CD4-positive, alpha-beta T cell treated with Interferon gamma for 1 hour (primary cell): ENCODE results near the gene CACNA1I.

ENCODE experiments used
- DNase-seq: peaks from one replicate; pipeline ENCODE4 v3.0.0-alpha.2; 2020

The CACNA1I gene

GRCh38 chr22:39678862-39679490 is 108.4 kb downstream of the CACNA1I start:
- no peak for DNase-seq

DNA sequence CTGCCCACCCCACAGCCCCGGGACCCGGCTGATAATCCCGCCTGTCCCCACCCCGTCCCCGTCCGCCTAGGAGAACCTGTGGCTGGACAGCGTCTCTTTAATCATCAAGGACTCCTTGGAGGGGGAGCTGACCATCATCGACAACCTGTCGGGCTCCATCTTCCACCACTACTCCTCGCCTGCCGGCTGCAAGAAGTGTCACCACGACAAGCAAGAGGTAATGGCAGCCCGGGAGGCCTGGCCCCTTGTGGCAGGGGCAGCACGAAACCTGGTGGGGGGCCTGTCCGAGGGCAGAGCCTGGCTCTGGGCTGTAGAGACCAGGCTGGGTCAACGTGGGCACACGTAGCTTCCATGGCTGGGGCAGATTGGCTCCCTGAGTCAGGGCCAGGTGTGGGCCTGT is 109.1 kb downstream of the CACNA1I start:
- DNase-seq = no peak

DNA sequence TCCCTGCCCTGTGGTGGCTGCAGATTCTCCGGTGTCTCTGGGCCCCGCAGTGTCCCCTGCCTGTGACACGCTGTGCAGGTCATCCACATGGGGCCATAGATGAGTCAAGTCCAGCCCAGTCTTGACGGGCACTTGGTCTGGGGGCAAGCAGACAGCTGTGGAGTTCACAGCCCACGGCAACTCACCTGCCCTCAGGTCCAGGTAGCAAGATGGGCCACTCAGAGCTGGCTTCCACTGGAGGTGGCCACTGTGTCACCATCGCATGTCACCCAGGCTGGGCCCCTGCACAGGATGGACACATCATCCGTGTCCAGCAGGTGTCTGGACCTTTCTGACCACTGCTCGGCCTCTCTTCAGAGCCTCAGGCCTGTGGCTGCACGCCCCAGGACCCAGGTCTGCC is 109.9 kb downstream of the CACNA1I start:
- DNase-seq = no peak

DNA sequence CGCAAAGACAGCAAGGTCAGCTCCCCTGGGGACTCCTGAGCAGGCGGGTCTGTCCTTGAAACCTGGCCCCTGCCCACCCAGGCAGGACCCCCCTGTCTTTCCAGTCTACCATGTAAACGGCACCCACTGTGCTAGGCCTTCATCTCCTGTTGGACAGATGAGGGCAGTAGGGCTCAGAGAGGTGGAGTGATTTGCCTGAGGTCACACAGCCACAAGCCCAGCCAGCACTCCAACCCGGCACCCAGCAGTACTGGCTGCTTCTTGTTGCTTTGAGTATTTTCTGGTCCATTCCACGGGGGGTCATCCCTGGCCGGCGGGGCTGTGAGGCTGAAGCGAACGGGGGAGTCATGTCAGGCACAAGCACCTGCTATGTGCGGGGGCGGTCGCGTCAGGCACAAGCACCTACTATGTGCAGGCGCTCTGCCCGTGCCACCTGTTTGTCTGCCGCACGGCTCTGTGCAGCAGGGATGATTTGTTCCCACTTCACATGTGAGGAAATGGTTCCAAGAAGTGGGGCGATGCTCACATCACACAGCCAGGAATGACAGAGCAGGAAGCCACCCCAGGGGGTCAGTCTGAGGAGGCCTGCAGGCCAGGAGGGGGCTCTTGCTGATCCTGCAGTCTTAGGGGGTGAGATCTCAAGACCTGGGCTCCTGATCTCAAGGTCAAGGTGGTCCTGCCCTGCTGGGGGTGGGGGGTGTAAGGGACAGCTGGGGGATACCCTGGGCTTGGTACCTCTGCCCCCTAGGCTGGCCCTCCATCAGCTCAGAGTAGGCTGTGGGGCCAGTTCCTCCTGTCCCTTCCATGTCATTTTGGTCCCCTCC is 110.7 kb downstream of the CACNA1I start:
- no peak for DNase-seq

- DNase-seq = no peak
These were observed 112.4 kb downstream of the CACNA1I start for GRCh38 chr22:39682994-39683393.

DNA sequence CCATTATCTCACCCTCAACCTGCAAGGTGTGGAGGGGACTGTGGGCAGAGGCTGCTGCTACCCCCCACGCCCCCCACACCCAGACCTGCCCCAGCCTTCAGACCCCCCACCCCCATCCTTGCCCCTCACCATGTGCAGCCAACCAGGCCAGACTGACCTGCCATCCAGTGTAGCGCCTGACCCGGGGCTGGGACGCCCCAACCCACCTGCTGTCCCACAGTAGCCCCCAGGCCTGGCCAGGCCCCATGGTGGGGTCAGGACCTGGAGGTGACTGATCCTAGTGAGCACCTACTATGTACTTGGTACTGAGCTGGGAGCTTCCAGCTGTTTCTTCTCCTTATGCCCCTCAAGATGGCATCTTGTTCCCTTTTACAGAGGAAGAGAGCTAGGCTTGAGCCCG is 113.1 kb downstream of the CACNA1I start:
- no peak for DNase-seq

- DNase-seq = no peak
These were observed 114.2 kb downstream of the CACNA1I start for GRCh38 chr22:39684702-39685281.

- DNase-seq = no peak
These were observed 115.0 kb downstream of the CACNA1I start for GRCh38 chr22:39685336-39686177.

- no peak for DNase-seq
These were observed 115.6 kb downstream of the CACNA1I start for GRCh38 chr22:39686178-39686620.

DNA sequence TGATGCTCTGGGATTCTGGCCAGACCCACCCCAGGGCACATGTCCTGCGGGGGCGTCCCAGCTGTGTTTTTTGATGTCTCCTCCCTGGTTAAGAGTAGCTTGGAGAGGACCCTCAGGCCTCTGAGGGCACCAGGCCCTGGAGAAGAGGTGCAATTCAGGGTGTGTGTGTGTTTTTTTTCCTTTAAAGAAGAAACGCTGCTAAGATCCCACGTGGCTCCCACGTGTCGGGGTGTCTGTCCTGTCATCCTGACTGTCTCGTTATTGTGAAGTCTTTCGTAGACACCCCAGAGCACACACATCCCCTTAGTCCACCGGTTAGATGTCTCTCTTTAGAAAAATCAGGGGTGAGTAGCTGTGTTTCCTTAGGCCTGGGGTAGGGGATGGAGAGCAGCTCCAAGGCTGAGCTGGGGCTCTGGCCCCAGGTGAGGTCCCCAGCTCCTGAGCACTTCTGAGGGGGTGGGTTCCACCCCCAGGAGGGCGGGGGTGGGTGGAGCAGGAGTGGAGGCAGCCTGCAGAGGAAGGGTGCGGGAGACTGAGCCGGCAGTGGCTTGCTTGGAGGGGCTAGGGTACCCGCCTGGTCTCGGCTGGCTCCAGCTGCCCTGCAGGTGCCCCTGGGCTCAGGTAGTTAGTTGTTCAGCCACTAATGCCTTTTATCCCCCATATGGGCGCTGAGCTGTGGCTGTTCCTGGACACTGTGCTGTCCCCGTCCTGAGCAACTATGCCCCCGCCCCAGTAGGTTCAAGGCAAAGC is 116.4 kb downstream of the CACNA1I start:
- no peak for DNase-seq

DNA sequence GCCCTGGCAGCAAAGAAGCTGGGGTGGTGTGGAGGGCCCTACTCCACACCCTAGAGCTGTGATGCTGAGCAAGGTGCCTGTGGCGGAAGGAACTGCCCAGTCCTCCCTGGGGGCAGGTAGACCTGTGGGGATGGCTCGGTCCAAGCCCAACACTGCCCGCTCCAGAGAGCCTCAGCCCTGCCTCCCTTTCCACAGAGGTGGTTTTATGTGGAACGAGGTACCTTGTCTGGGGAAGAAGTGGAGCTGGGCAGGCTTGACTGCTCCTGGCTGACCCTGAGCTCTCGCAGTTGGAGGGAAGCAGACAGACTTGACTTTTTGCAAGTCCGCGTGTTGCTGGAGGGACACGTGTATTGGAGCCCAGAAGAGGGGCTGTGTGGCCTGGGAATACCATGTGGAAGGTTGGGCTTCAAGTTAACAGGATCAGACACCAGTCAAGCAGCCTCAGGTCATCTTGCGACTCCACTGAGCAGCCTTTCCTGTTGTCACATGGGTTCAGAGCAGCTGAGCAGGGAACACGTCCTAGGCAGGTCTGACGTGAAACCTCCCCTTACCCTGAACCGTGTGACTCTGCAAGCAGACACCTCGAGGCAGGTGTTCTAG is 117.7 kb downstream of the CACNA1I start:
- no peak for DNase-seq

- no peak for DNase-seq
These were observed 118.9 kb downstream of the CACNA1I start for GRCh38 chr22:39689421-39689820.

GRCh38 chr22:39690881-39691605 is 120.5 kb downstream of the CACNA1I start:
- no peak for DNase-seq

- DNase-seq = no peak
These were observed 123.5 kb downstream of the CACNA1I start for GRCh38 chr22:39693943-39694500.

DNA sequence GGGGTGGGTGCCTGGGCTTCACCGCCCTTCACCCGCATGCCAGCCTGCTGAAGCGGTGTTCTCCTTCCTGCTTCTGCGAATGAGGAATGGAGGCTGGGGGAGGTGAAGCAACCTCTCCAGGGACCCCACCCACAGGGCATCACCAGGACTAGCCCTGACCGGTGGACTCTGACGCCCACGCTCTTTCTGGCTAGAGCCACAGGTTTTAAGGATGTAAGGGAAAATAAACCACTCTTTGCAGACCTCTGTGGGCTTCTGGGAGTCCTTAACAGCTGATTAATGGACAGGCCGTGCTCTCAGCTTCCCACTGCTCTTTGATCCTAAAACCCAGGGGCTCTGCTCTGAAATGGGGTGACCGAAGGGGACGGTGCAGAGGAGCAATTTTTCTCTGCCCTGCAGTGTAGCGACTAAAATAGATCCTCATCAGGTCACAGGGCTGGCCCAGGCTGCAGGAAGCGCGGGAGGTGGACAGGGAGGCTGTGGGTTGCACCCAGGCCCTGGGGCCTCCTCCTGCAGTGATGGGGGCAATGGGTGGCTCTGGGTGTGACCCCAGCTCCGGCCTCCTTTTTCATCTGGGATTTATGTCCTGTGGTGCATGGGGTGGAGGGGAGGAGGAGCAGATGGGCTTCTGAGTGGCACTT is 127.4 kb downstream of the CACNA1I start:
- no peak for DNase-seq

DNA sequence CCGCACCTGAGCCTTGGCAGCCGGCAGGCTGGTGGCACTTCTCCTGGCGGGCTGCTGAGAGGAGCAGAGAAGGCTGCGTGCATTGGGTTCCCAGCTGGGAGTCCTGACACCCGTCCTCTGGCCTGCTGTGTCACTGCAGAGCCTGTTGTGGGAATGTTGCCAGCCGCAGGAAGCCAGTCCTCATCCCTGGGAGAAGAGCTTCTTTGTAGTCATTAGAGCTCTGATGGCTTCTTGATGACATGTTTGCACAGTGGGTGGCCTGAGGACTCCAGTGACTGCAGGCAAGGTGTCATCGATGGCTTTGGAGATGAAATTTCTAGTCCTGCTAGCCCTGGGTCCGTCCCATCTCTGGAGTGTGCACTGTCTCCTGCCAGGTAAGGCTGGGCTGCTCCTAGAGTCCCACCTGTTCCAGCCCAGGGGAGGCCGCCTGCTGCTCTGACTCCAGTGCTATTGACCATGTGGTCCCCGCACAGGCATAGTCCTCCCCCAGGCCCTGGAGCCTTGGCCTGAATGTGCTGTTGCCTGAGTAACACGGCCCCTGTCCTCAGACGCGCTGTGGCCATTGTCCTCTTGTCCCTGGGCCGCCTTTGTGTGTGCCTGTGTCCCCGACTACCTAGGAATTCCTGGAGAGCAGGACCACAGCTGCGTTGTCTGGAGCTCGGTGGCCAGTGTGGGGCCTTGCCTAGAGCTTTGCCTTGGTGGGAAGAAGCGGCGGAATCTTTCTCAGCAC is 129.2 kb downstream of the CACNA1I start:
- no peak for DNase-seq

GRCh38 chr22:39700565-39700964 is 130.0 kb downstream of the CACNA1I start:
- no peak for DNase-seq

DNA sequence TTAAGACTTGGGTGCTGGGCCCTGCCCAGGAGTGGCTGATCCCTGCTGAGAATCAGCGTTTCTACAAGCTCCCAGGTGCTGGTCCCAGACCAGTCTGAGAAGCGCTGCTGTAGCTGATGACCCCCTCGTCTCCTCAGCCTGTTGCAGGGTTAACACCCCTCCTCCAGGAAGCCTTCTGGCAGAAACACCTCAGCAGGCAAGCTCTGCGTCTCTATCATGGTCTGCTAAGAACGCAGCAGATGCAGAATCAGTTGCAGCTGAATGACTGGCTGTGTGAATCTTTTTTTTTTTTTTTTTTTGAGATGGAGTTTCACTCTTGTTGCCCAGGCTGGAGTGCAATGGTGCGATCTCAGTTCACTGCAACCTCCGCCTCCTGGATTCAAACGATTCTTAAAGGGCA is 132.5 kb downstream of the CACNA1I start:
- no peak for DNase-seq

GRCh38 chr22:39703928-39704639 is 133.5 kb downstream of the CACNA1I start:
- no peak for DNase-seq
